HS-27A (cell line): ENCODE data around the gene CCDC74A.
A peak's percentile ranks its signal among the peaks of the same experiment; 100 is the strongest.
"Not testable (repeated sequence)": the region's sequence is repeated elsewhere in the genome, so short reads cannot be mapped to it uniquely, and the experiment has no call there.

ENCODE experiments used
- DNase-seq: peaks from one replicate; pipeline ENCODE4 v3.0.0-alpha.2; 2012; ENCODE audit warnings: low read depth, missing footprints

CCDC74A gene

GRCh38 chr2:131527131-131528001 lies at the start of gene CCDC74A:
TSS of gene CCDC74A (plus strand) at chr2:131527888. CDS start at chr2:131527971, 83 bp downstream.
- peak; percentile 14 for DNase-seq

- not testable (repeated sequence) for DNase-seq
These were observed 49.4 kb upstream of the CCDC74A start for GRCh38 chr2:131478074-131478849.

- not testable (repeated sequence) for DNase-seq
These were observed 48.7 kb upstream of the CCDC74A start for GRCh38 chr2:131478850-131479461.

GRCh38 chr2:131480351-131480750 lies 47.3 kb upstream of the CCDC74A start:
- not testable (repeated sequence) for DNase-seq

GRCh38 chr2:131482506-131483155 lies 45.1 kb upstream of the CCDC74A start:
- DNase-seq: not testable (repeated sequence)

GRCh38 chr2:131483981-131484820 lies 43.5 kb upstream of the CCDC74A start:
- DNase-seq: not testable (repeated sequence)

GRCh38 chr2:131484906-131485460 lies 42.7 kb upstream of the CCDC74A start:
- DNase-seq: not testable (repeated sequence)

- not testable (repeated sequence) for DNase-seq
These were observed 41.3 kb upstream of the CCDC74A start for GRCh38 chr2:131486201-131486902.

- no peak for DNase-seq
These were observed 39.1 kb upstream of the CCDC74A start for GRCh38 chr2:131488306-131489205.

- DNase-seq: not testable (repeated sequence)
These were observed 36.8 kb upstream of the CCDC74A start for GRCh38 chr2:131490616-131491468.

- not testable (repeated sequence) for DNase-seq
These were observed 36.2 kb upstream of the CCDC74A start for GRCh38 chr2:131491469-131491836.

GRCh38 chr2:131492015-131492417 lies 35.7 kb upstream of the CCDC74A start, which contains the start of gene MZT2A:
TSS of gene MZT2A (minus strand) at chr2:131492397. CDS start at chr2:131492376, 21 bp downstream.
- not testable (repeated sequence) for DNase-seq

- DNase-seq: peak; percentile 92
These were observed 35.1 kb upstream of the CCDC74A start for GRCh38 chr2:131492418-131493198.

- no peak for DNase-seq
These were observed 34.3 kb upstream of the CCDC74A start for GRCh38 chr2:131493199-131493968.

GRCh38 chr2:131495506-131495905 lies 32.2 kb upstream of the CCDC74A start:
- not testable (repeated sequence) for DNase-seq

- not testable (repeated sequence) for DNase-seq
These were observed 29.2 kb upstream of the CCDC74A start for GRCh38 chr2:131498321-131498973.
